ENCODE results near the gene S100A1.

GRCh38 chr1:153643816-153644215 lies 15.6 kb downstream of the S100A1 start:
- TF ChIP-seq POLR2A (IDR thresholded peaks at IDR 0.05; ENCODE audit: low read depth, low read length), result no peak
- no peak for TF ChIP-seq POLR2AphosphoS5 (IDR thresholded peaks at IDR 0.05; ENCODE audit: low read depth, low read length)
